Astrocyte (in vitro differentiated cells and primary cell): ENCODE measurements around the gene SEC22A. TPM values are rescaled to one million over a fixed set of nuclear protein-coding genes. Genes with fewer than 3 reads are reported as not detected.

ENCODE experiments used
- DNase-seq: peaks from one replicate; pipeline ENCODE4 v3.0.0-alpha.2; 2010; ENCODE audit warnings: low read depth
- FAIRE-seq: peaks from 2 replicates; lab custom pipeline; 2011; peaks lifted over from hg19 to GRCh38; lab: Jason Lieb, UNC
- H2AFZ ChIP-seq: 2 replicates; pipeline ENCODE4 v1.6.0; 2012; ENCODE audit warnings: low read depth, low read length, inconsistent platforms
- H3K27ac ChIP-seq: 2 replicates; pipeline ENCODE4 v1.5.1; 2011; ENCODE audit warnings: low read depth, low read length, inconsistent platforms
- H3K27me3 ChIP-seq: 2 replicates; pipeline ENCODE4 v1.6.0; 2011; ENCODE audit warnings: low read length, inconsistent platforms; ENCODE audit not compliant: insufficient read depth
- H3K36me3 ChIP-seq: 2 replicates; pipeline ENCODE4 v1.5.1; 2011; ENCODE audit warnings: low read length, inconsistent platforms; ENCODE audit not compliant: insufficient read depth
- H3K4me1 ChIP-seq: 2 replicates; pipeline ENCODE4 v1.5.1; 2011; ENCODE audit warnings: low read length, inconsistent platforms; ENCODE audit not compliant: insufficient read depth
- H3K4me2 ChIP-seq: 2 replicates; pipeline ENCODE4 v1.6.0; 2012; ENCODE audit warnings: low read length, inconsistent platforms
- H3K4me3 ChIP-seq: 2 replicates; pipeline ENCODE4 v1.5.1; 2011; ENCODE audit warnings: low read depth, mild to moderate bottlenecking, low read length, inconsistent platforms; ENCODE audit not compliant: insufficient read depth
- H3K79me2 ChIP-seq: 2 replicates; pipeline ENCODE4 v1.6.0; 2012; ENCODE audit warnings: mild to moderate bottlenecking, low read length, inconsistent platforms; ENCODE audit not compliant: insufficient read depth
- H3K9ac ChIP-seq: 2 replicates; pipeline ENCODE4 v1.6.0; 2012; ENCODE audit warnings: mild to moderate bottlenecking, low read length, inconsistent platforms
- H3K9me3 ChIP-seq: 2 replicates; pipeline ENCODE4 v1.5.1; 2012; ENCODE audit warnings: low read depth, mild to moderate bottlenecking, low read length, inconsistent platforms; ENCODE audit not compliant: insufficient read depth
- H4K20me1 ChIP-seq: 2 replicates; pipeline ENCODE4 v1.6.0; 2012; ENCODE audit warnings: low read length, inconsistent platforms; ENCODE audit not compliant: insufficient read depth
- H3K27ac Mint-ChIP-seq: one replicate; pipeline ENCODE4 v1.8.0; 2021; ENCODE audit warnings: mild to moderate bottlenecking, mixed read lengths; ENCODE audit not compliant: unreplicated experiment
- H3K27me3 Mint-ChIP-seq: one replicate; pipeline ENCODE4 v1.8.0; 2021; ENCODE audit warnings: low read depth, mixed read lengths; ENCODE audit not compliant: unreplicated experiment
- H3K36me3 Mint-ChIP-seq: one replicate; pipeline ENCODE4 v1.8.0; 2021; ENCODE audit warnings: low read depth, mixed read lengths; ENCODE audit not compliant: unreplicated experiment
- H3K4me1 Mint-ChIP-seq: one replicate; pipeline ENCODE4 v1.8.0; 2021; ENCODE audit warnings: low read depth, mixed read lengths; ENCODE audit not compliant: unreplicated experiment
- H3K4me3 Mint-ChIP-seq: one replicate; pipeline ENCODE4 v1.8.0; 2021; ENCODE audit warnings: mild to moderate bottlenecking, moderate library complexity, mixed read lengths; ENCODE audit not compliant: unreplicated experiment
- H3K9me3 Mint-ChIP-seq: one replicate; pipeline ENCODE4 v1.8.0; 2021; ENCODE audit warnings: mild to moderate bottlenecking, mixed read lengths; ENCODE audit not compliant: unreplicated experiment
- CTCF ChIP-seq: IDR thresholded peaks from 2 replicates; pipeline ENCODE4 v1.5.1; 2011; ENCODE audit warnings: low read depth, mild to moderate bottlenecking, inconsistent platforms, low read length, moderate library complexity; ENCODE audit not compliant: insufficient read depth
- EZH2 ChIP-seq: IDR thresholded peaks from 2 replicates; pipeline ENCODE4 v1.6.1; 2012; ENCODE audit warnings: mild to moderate bottlenecking, low read length, inconsistent platforms; ENCODE audit not compliant: insufficient read depth
- total RNA-seq: library from RNA; stranded (reverse); gene quantifications from 2 replicates; pipeline ENCODE4 v1.2.1, GENCODE V29; 2021

Gene SEC22A
- total RNA-seq, 1 donor from 2014 or later, result 10.9 TPM

GRCh38 chr3:123276346-123277006, 74.7 kb downstream of the SEC22A start:
- Histone ChIP-seq H3K79me2 (no peaks in the 10 kb centered on the region), H4K20me1 (no peaks in the 10 kb centered on the region), H3K27ac (no peak overlapping the region), H2AFZ (no peak overlapping the region), H3K4me2 (no peak overlapping the region), H3K9ac (no peak overlapping the region), H3K27me3 (no peaks in the 10 kb centered on the region), H3K4me3 (no peak overlapping the region), H3K9me3 (no peaks in the 10 kb centered on the region), H3K4me1 (peaks cover 8% of the 10 kb centered on the region), H3K36me3 (no peaks in the 10 kb centered on the region)
- Mint-ChIP-seq H3K27me3 (peaks cover 17% of the 10 kb centered on the region), H3K9me3 (no peaks in the 10 kb centered on the region), H3K36me3 (peaks cover 11% of the 10 kb centered on the region), H3K4me1 (peaks cover 22% of the 10 kb centered on the region), H3K4me3 (no peak overlapping the region), H3K27ac (no peak overlapping the region)
- TF ChIP-seq CTCF, result no peak
- no peak for TF ChIP-seq EZH2
- no peak for DNase-seq
- FAIRE-seq, result no peak

- TF ChIP-seq EZH2, result no peak
- TF ChIP-seq CTCF, result no peak
- DNase-seq (no peak), FAIRE-seq (no peak)
- Histone ChIP-seq H3K79me2 (no peaks in the 10 kb centered on the region), H3K27me3 (no peaks in the 10 kb centered on the region), H3K9ac (no peak overlapping the region), H3K4me1 (peaks cover 8% of the 10 kb centered on the region), H2AFZ (no peak overlapping the region), H3K36me3 (no peaks in the 10 kb centered on the region), H3K27ac (no peak overlapping the region), H3K4me2 (no peak overlapping the region), H4K20me1 (no peaks in the 10 kb centered on the region), H3K9me3 (no peaks in the 10 kb centered on the region), H3K4me3 (no peak overlapping the region)
- Mint-ChIP-seq H3K9me3 (no peaks in the 10 kb centered on the region), H3K36me3 (peaks cover 11% of the 10 kb centered on the region), H3K4me3 (no peak overlapping the region), H3K27ac (no peak overlapping the region), H3K4me1 (peaks cover 20% of the 10 kb centered on the region), H3K27me3 (peaks cover 22% of the 10 kb centered on the region)
These were observed 75.4 kb downstream of the SEC22A start for GRCh38 chr3:123277106-123277505.

DNA sequence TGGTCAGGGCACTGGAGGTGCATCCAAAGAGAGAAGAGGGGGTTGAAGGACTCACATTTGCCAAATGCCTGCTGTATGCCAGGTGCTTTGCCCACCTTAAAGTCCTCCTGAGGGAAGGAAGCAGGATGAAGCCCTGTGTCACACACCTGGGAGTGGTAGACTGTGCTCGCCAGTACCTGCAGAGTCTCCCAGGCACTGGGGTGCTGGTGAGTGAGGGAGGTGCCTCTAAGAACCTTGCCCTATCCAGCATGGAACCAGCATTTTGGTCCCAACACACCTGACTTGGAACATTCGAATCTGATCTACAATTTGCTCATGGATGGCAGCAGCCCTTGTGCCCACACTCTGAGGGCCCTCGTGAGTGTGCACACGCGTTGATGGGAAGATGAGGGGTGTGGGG, 76.7 kb downstream of the SEC22A start:
- no peak overlapping the region for H3K9ac ChIP-seq

More for the DNA sequence above, 76.7 kb downstream of the SEC22A start:
- H3K4me2 ChIP-seq, result no peak overlapping the region
- H4K20me1 ChIP-seq, result no peaks in the 10 kb centered on the region
- peaks cover 2% of the 10 kb centered on the region for H3K4me1 ChIP-seq
- Mint-ChIP-seq H3K27ac (no peak overlapping the region), H3K27me3 (peaks cover 22% of the 10 kb centered on the region), H3K9me3 (no peaks in the 10 kb centered on the region), H3K4me1 (peaks cover 12% of the 10 kb centered on the region), H3K36me3 (peaks cover 11% of the 10 kb centered on the region), H3K4me3 (no peak overlapping the region)
- no peak overlapping the region for H2AFZ ChIP-seq
- no peaks in the 10 kb centered on the region for H3K9me3 ChIP-seq
- FAIRE-seq, result no peak
- H3K79me2 ChIP-seq, result no peaks in the 10 kb centered on the region
- TF ChIP-seq EZH2, result no peak
- no peak overlapping the region for H3K27ac ChIP-seq
- H3K27me3 ChIP-seq, result no peaks in the 10 kb centered on the region
- no peaks in the 10 kb centered on the region for H3K36me3 ChIP-seq
- H3K4me3 ChIP-seq, result no peak overlapping the region
- no peak for DNase-seq
